ENCODE measurements around the gene IFT20. TPM values are rescaled to one million over a fixed set of nuclear protein-coding genes. Genes with fewer than 3 reads are reported as not detected.
"Not testable (repeated sequence)": the region's sequence is repeated elsewhere in the genome, so short reads cannot be mapped to it uniquely, and the experiment has no call there.

Gene IFT20
- total RNA-seq, 1 donor from 2014 or later, result 36.3 TPM

GRCh38 chr17:28339431-28339830, 4.2 kb upstream of the IFT20 start:
- DNase-seq (ENCODE audit: low spot score) (no peak), ATAC-seq (no peak)
- intact Hi-C loops (cut with DNase I), result no loop called here

- DNase-seq (ENCODE audit: low spot score); ATAC-seq; intact Hi-C loops (cut with DNase I): not testable (repeated sequence)
Measured at GRCh38 chr17:28338769-28339212, 3.5 kb upstream of the IFT20 start.

- DNase-seq (ENCODE audit: low spot score) (no peak), ATAC-seq (no peak)
- intact Hi-C loops (cut with DNase I), result no loop called here
Measured at GRCh38 chr17:28338056-28338768, 2.9 kb upstream of the IFT20 start.

- intact Hi-C loops (cut with DNase I), result no loop called here
- DNase-seq (ENCODE audit: low spot score) (peak; percentile 81), ATAC-seq (peak; percentile 7)
Measured at GRCh38 chr17:28335959-28336871, 943 bp upstream of the IFT20 start.

GRCh38 chr17:28334666-28335200, 539 bp downstream of the IFT20 start:
- intact Hi-C loops (cut with DNase I), result no loop called here
- no peak for ATAC-seq
- no peak for DNase-seq (ENCODE audit: low spot score)

- ATAC-seq (no peak), DNase-seq (ENCODE audit: low spot score) (no peak)
- intact Hi-C loops (cut with DNase I), result no loop called here
Measured at GRCh38 chr17:28334171-28334570, 1.1 kb downstream of the IFT20 start.

GRCh38 chr17:28333083-28333746, 2.1 kb downstream of the IFT20 start:
- no peak for DNase-seq (ENCODE audit: low spot score)
- intact Hi-C loops (cut with DNase I), result no loop called here
- no peak for ATAC-seq

GRCh38 chr17:28331891-28332420, 3.3 kb downstream of the IFT20 start:
- DNase-seq (ENCODE audit: low spot score) (no peak), ATAC-seq (no peak)
- intact Hi-C loops (cut with DNase I), result no loop called here

GRCh38 chr17:28330671-28331070, 4.6 kb downstream of the IFT20 start:
- ATAC-seq, result no peak
- peak; percentile 51 for DNase-seq (ENCODE audit: low spot score)
- intact Hi-C loops (cut with DNase I), result no loop called here

- intact Hi-C loops (cut with DNase I), result no loop called here
- peak; percentile 12 for DNase-seq (ENCODE audit: low spot score)
- no peak for ATAC-seq
Measured at GRCh38 chr17:28328325-28328724, 6.9 kb downstream of the IFT20 start.

- no peak for ATAC-seq
- DNase-seq (ENCODE audit: low spot score), result no peak
- intact Hi-C loops (cut with DNase I), result no loop called here
Measured at GRCh38 chr17:28327709-28328108, 7.6 kb downstream of the IFT20 start.

GRCh38 chr17:28327031-28327607, 8.2 kb downstream of the IFT20 start:
- ATAC-seq (no peak), DNase-seq (ENCODE audit: low spot score) (no peak)
- intact Hi-C loops (cut with DNase I), result no loop called here

- no peak for DNase-seq (ENCODE audit: low spot score)
- intact Hi-C loops (cut with DNase I), result no loop called here
Measured at GRCh38 chr17:28326114-28326513, 9.2 kb downstream of the IFT20 start.

GRCh38 chr17:28325211-28325610, 10.1 kb downstream of the IFT20 start:
- ATAC-seq (no peak), DNase-seq (ENCODE audit: low spot score) (no peak)
- intact Hi-C loops (cut with DNase I), result no loop called here

More at GRCh38 chr17:28326114-28326513, 9.2 kb downstream of the IFT20 start:
- no peak for ATAC-seq

- intact Hi-C loops (cut with DNase I), result no loop called here
- DNase-seq (ENCODE audit: low spot score) (no peak), ATAC-seq (no peak)
Measured at GRCh38 chr17:28324781-28325180, 10.5 kb downstream of the IFT20 start.

- DNase-seq (ENCODE audit: low spot score), result no peak
- intact Hi-C loops (cut with DNase I), result no loop called here
- ATAC-seq, result no peak
Measured at GRCh38 chr17:28324267-28324745, 11.0 kb downstream of the IFT20 start.

- DNase-seq (ENCODE audit: low spot score), result no peak
- intact Hi-C loops (cut with DNase I), result no loop called here
Measured at GRCh38 chr17:28320215-28321061, 14.8 kb downstream of the IFT20 start.

GRCh38 chr17:28319598-28319935, 15.7 kb downstream of the IFT20 start:
- intact Hi-C loops (cut with DNase I), result no loop called here
- no peak for ATAC-seq

More at GRCh38 chr17:28320215-28321061, 14.8 kb downstream of the IFT20 start:
- ATAC-seq, result no peak

More at GRCh38 chr17:28319598-28319935, 15.7 kb downstream of the IFT20 start:
- DNase-seq (ENCODE audit: low spot score), result no peak
